Measurements from ENCODE around the gene GALNT10. TPM values are rescaled to one million over a fixed set of nuclear protein-coding genes. Genes with fewer than 3 reads are reported as not detected.

Gene GALNT10
- total RNA-seq, 1 donor from 2014 or later, result 96.1 TPM

- H3K27me3 Mint-ChIP-seq (ENCODE audit: low read depth, unreplicated experiment), result no peaks in the 10 kb centered on the region
- Histone ChIP-seq H3K9me3 (ENCODE audit: insufficient read depth, low read depth, low read length) (no peaks in the 10 kb centered on the region), H4K20me1 (ENCODE audit: insufficient read depth, low read length) (no peaks in the 10 kb centered on the region), H2AFZ (ENCODE audit: low read depth, low read length) (no peak overlapping the region), H3K27me3 (ENCODE audit: insufficient read depth, low read length) (no peaks in the 10 kb centered on the region), H3K27ac (ENCODE audit: low read depth, low read length) (no peak overlapping the region), H3K4me3 (ENCODE audit: insufficient read depth, low read depth, low read length) (no peak overlapping the region), H3K4me2 (ENCODE audit: low read length) (peak overlapping the region; percentile 25), H3K36me3 (ENCODE audit: insufficient read depth, low read length) (peaks cover 38% of the 10 kb centered on the region), H3K79me2 (ENCODE audit: insufficient read depth, low read length) (no peaks in the 10 kb centered on the region), H3K4me1 (ENCODE audit: insufficient read depth, low read length) (peaks cover 5% of the 10 kb centered on the region), H3K9ac (ENCODE audit: low read length) (no peak overlapping the region)
- DNase-seq (ENCODE audit: low read depth) (peak; percentile 52), FAIRE-seq (no peak)
- H3K4me1 Mint-ChIP-seq (ENCODE audit: low read depth, unreplicated experiment), result no peaks in the 10 kb centered on the region
- H3K36me3 Mint-ChIP-seq (ENCODE audit: low read depth, unreplicated experiment), result peaks cover 44% of the 10 kb centered on the region
- H3K9me3 Mint-ChIP-seq (ENCODE audit: unreplicated experiment), result peaks cover 2% of the 10 kb centered on the region
- no peak overlapping the region for H3K27ac Mint-ChIP-seq (ENCODE audit: unreplicated experiment)
- no peak for TF ChIP-seq EZH2 (IDR thresholded peaks at IDR 0.05; ENCODE audit: insufficient read depth, low read length)
- TF ChIP-seq, protein P1, sequence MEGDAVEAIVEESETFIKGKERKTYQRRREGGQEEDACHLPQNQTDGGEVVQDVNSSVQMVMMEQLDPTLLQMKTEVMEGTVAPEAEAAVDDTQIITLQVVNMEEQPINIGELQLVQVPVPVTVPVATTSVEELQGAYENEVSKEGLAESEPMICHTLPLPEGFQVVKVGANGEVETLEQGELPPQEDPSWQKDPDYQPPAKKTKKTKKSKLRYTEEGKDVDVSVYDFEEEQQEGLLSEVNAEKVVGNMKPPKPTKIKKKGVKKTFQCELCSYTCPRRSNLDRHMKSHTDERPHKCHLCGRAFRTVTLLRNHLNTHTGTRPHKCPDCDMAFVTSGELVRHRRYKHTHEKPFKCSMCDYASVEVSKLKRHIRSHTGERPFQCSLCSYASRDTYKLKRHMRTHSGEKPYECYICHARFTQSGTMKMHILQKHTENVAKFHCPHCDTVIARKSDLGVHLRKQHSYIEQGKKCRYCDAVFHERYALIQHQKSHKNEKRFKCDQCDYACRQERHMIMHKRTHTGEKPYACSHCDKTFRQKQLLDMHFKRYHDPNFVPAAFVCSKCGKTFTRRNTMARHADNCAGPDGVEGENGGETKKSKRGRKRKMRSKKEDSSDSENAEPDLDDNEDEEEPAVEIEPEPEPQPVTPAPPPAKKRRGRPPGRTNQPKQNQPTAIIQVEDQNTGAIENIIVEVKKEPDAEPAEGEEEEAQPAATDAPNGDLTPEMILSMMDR (IDR thresholded peaks at IDR 0.05; ENCODE audit: insufficient read depth, low read depth, low read length), result no peak
- H3K4me3 Mint-ChIP-seq (ENCODE audit: unreplicated experiment), result no peak overlapping the region
These were observed 111.6 kb downstream of the GALNT10 start for GRCh38 chr5:154302161-154302560.

DNA sequence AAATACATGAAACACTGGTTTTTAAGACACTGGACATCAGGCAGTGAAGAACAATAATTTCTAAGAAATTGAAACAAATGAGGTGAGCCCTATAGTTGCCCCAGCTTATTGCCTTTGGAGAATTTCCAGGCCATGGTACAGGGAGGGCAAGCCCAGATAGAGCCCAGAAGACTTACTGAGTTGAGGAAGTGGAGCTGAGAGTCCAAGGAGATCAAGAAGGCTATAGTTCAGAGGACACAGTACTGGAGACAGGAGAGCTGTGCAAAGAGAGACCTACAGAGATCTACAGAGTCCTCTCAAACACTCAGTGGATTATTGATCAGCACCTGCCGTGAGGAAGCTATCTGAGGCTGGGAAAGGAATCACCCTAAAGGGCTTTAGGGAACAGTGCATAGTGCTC is 112.6 kb downstream of the GALNT10 start:
- Histone ChIP-seq H4K20me1 (ENCODE audit: insufficient read depth, low read length) (no peaks in the 10 kb centered on the region), H3K27me3 (ENCODE audit: insufficient read depth, low read length) (no peaks in the 10 kb centered on the region), H3K4me1 (ENCODE audit: insufficient read depth, low read length) (peaks cover 7% of the 10 kb centered on the region), H3K9ac (ENCODE audit: low read length) (no peak overlapping the region), H3K36me3 (ENCODE audit: insufficient read depth, low read length) (peaks cover 30% of the 10 kb centered on the region), H3K4me2 (ENCODE audit: low read length) (no peak overlapping the region), H3K4me3 (ENCODE audit: insufficient read depth, low read depth, low read length) (no peak overlapping the region), H2AFZ (ENCODE audit: low read depth, low read length) (no peak overlapping the region), H3K9me3 (ENCODE audit: insufficient read depth, low read depth, low read length) (no peaks in the 10 kb centered on the region), H3K27ac (ENCODE audit: low read depth, low read length) (no peak overlapping the region), H3K79me2 (ENCODE audit: insufficient read depth, low read length) (no peaks in the 10 kb centered on the region)
- DNase-seq (ENCODE audit: low read depth) (no peak), FAIRE-seq (no peak)
- Mint-ChIP-seq H3K4me3 (ENCODE audit: unreplicated experiment) (no peak overlapping the region), H3K27ac (ENCODE audit: unreplicated experiment) (no peak overlapping the region), H3K9me3 (ENCODE audit: unreplicated experiment) (peaks cover 2% of the 10 kb centered on the region), H3K4me1 (ENCODE audit: low read depth, unreplicated experiment) (peaks cover 2% of the 10 kb centered on the region), H3K27me3 (ENCODE audit: low read depth, unreplicated experiment) (no peaks in the 10 kb centered on the region), H3K36me3 (ENCODE audit: low read depth, unreplicated experiment) (peaks cover 35% of the 10 kb centered on the region)
- no peak for TF ChIP-seq EZH2 (IDR thresholded peaks at IDR 0.05; ENCODE audit: insufficient read depth, low read length)
- TF ChIP-seq, protein P1 (IDR thresholded peaks at IDR 0.05; ENCODE audit: insufficient read depth, low read depth, low read length), result no peak

DNA sequence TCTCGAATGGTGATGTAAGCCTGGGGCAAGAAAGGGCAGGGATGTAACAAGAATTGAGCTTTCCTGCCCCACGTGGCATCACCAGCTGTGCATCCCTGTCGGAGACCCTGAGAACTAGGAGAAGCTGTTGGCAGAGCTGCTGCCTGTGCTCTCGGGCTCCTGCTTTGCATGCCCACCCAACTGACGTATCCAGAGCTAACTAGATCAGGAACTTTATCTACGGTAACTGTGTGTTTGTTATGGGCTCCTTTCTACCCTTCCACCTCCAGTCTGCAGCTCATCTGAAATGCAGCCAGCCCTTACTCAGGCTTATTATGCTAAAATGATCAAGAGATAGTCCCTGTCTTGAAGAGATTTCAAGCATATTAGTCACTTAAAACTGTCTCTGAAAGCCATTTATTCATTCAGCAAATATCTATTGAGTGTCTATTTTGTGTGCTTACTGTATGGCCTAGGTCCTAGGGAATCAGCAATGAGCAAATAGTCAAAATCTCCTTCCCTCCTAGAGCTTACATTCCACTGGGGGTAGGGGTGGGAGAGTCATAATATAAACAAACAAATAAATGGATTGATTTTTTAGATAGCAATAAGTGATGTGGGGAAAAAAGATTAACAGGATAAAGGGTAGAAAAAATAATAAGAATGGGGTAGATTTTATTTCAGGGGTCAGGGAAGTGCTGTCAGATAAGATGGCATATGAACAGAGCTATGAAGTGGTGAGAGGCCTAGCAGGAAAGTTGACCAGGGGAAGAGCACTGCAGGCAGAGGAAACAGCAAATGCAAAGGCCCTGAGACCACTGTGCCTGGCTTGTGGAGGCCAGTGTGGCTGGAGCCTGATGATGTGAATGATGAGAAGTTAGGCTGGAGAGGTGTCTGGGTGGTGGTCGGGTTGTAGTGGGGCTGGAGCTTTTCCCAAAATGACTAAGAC is 118.2 kb downstream of the GALNT10 start:
- Mint-ChIP-seq H3K27ac (ENCODE audit: unreplicated experiment) (peak overlapping the region; percentile 85), H3K9me3 (ENCODE audit: unreplicated experiment) (peaks cover 2% of the 10 kb centered on the region), H3K4me1 (ENCODE audit: low read depth, unreplicated experiment) (peaks cover 31% of the 10 kb centered on the region), H3K27me3 (ENCODE audit: low read depth, unreplicated experiment) (no peaks in the 10 kb centered on the region), H3K4me3 (ENCODE audit: unreplicated experiment) (no peak overlapping the region), H3K36me3 (ENCODE audit: low read depth, unreplicated experiment) (peaks cover 26% of the 10 kb centered on the region)
- no peaks in the 10 kb centered on the region for H3K9me3 ChIP-seq (ENCODE audit: insufficient read depth, low read depth, low read length)
- H2AFZ ChIP-seq (ENCODE audit: low read depth, low read length), result no peak overlapping the region
- peaks cover 34% of the 10 kb centered on the region for H3K4me1 ChIP-seq (ENCODE audit: insufficient read depth, low read length)
- H3K4me2 ChIP-seq (ENCODE audit: low read length), result peak overlapping the region; percentile 64
- H3K36me3 ChIP-seq (ENCODE audit: insufficient read depth, low read length), result peaks cover 10% of the 10 kb centered on the region
- no peak for TF ChIP-seq EZH2 (IDR thresholded peaks at IDR 0.05; ENCODE audit: insufficient read depth, low read length)
- TF ChIP-seq, protein P1 (IDR thresholded peaks at IDR 0.05; ENCODE audit: insufficient read depth, low read depth, low read length), result no peak
- no peak overlapping the region for H3K4me3 ChIP-seq (ENCODE audit: insufficient read depth, low read depth, low read length)
- FAIRE-seq (peak; percentile 76), DNase-seq (ENCODE audit: low read depth) (peak; percentile 87)
- H3K27me3 ChIP-seq (ENCODE audit: insufficient read depth, low read length), result no peaks in the 10 kb centered on the region
- no peaks in the 10 kb centered on the region for H4K20me1 ChIP-seq (ENCODE audit: insufficient read depth, low read length)
- peak overlapping the region; percentile 64 for H3K9ac ChIP-seq (ENCODE audit: low read length)
- H3K27ac ChIP-seq (ENCODE audit: low read depth, low read length), result peak overlapping the region; percentile 94
- H3K79me2 ChIP-seq (ENCODE audit: insufficient read depth, low read length), result peaks cover 19% of the 10 kb centered on the region
